ENCODE measurements around the gene NOVA1. TPM values are rescaled to one million over a fixed set of nuclear protein-coding genes. Genes with fewer than 3 reads are reported as not detected.

The NOVA1 gene
- total RNA-seq, 1 experiment from 2014 or later, result not detected

- no TSS peak for BruUV-seq (replicated peaks)
Measured at GRCh38 chr14:26622611-26623010, 24.8 kb upstream of the NOVA1 start.

GRCh38 chr14:26621807-26622560 is 24.2 kb upstream of the NOVA1 start:
- no peak for DNase-seq (ENCODE audit: unreplicated experiment)
- no peaks in the 10 kb centered on the region for H3K36me3 Mint-ChIP-seq (ENCODE audit: insufficient read depth, unreplicated experiment)
- H3K4me3 Mint-ChIP-seq (ENCODE audit: unreplicated experiment), result no peak overlapping the region
- POLR2A ChIA-PET, result no interaction called here
- no TSS peak for BruUV-seq (replicated peaks)
- H3K9me3 Mint-ChIP-seq (ENCODE audit: unreplicated experiment), result no peaks in the 10 kb centered on the region
- CTCF ChIA-PET, result interaction anchor here (0.6 kb wide), 1 partner anchor 935 kb away, joined by 4 read pairs; no protein-coding TSS in a partner anchor
- intact Hi-C loops (cut with micrococcal nuclease), result no loop called here
- no peaks in the 10 kb centered on the region for H3K4me1 Mint-ChIP-seq (ENCODE audit: insufficient read depth, unreplicated experiment)
- no peak for TF ChIP-seq CTCF (IDR thresholded peaks at IDR 0.05; ENCODE audit: unreplicated experiment)
- no peak overlapping the region for H3K27ac Mint-ChIP-seq (ENCODE audit: low read depth, unreplicated experiment)
- no peaks in the 10 kb centered on the region for H3K27me3 Mint-ChIP-seq (ENCODE audit: insufficient read depth, unreplicated experiment)

More at GRCh38 chr14:26622611-26623010, 24.8 kb upstream of the NOVA1 start:
- intact Hi-C loops (cut with micrococcal nuclease), result no loop called here
- no peaks in the 10 kb centered on the region for H3K9me3 Mint-ChIP-seq (ENCODE audit: unreplicated experiment)
- ChIA-PET CTCF (no interaction called here), POLR2A (no interaction called here)
- no peak for DNase-seq (ENCODE audit: unreplicated experiment)
- no peaks in the 10 kb centered on the region for H3K4me1 Mint-ChIP-seq (ENCODE audit: insufficient read depth, unreplicated experiment)
- no peak for TF ChIP-seq CTCF (IDR thresholded peaks at IDR 0.05; ENCODE audit: unreplicated experiment)
- no peaks in the 10 kb centered on the region for H3K36me3 Mint-ChIP-seq (ENCODE audit: insufficient read depth, unreplicated experiment)
- no peak overlapping the region for H3K27ac Mint-ChIP-seq (ENCODE audit: low read depth, unreplicated experiment)
- no peaks in the 10 kb centered on the region for H3K27me3 Mint-ChIP-seq (ENCODE audit: insufficient read depth, unreplicated experiment)
- H3K4me3 Mint-ChIP-seq (ENCODE audit: unreplicated experiment), result no peak overlapping the region

DNA sequence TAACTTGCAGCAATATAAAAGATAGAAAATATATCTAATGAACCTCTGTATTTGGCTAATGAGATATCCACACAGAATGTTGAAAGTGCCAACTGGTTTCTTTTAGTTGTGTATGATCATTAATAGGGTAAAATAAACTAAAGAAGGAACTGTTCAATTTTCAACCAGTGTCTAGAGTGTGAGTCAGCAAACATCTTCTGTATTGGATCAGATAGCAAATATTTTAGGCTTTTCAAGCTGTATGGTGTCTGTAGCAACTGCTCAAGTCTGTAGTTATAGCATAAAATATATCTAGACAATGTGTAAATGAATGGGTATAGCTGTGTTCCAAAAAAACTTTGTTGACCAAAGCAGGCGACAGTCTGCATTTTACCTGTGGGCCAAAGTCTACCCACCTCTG is 23.5 kb upstream of the NOVA1 start:
- intact Hi-C loops (cut with micrococcal nuclease), result no loop called here
- Mint-ChIP-seq H3K4me3 (ENCODE audit: unreplicated experiment) (no peak overlapping the region), H3K36me3 (ENCODE audit: insufficient read depth, unreplicated experiment) (no peaks in the 10 kb centered on the region), H3K9me3 (ENCODE audit: unreplicated experiment) (no peaks in the 10 kb centered on the region), H3K27ac (ENCODE audit: low read depth, unreplicated experiment) (no peak overlapping the region), H3K4me1 (ENCODE audit: insufficient read depth, unreplicated experiment) (no peaks in the 10 kb centered on the region), H3K27me3 (ENCODE audit: insufficient read depth, unreplicated experiment) (no peaks in the 10 kb centered on the region)
- DNase-seq (ENCODE audit: unreplicated experiment), result no peak
- no TSS peak for BruUV-seq (replicated peaks)
- ChIA-PET POLR2A (no interaction called here), CTCF (interaction anchor here (0.6 kb wide), 1 partner anchor 510 kb away, joined by 3 read pairs; no protein-coding TSS in a partner anchor)
- no peak for TF ChIP-seq CTCF (IDR thresholded peaks at IDR 0.05; ENCODE audit: unreplicated experiment)

GRCh38 chr14:26611259-26611658 is 13.4 kb upstream of the NOVA1 start:
- Mint-ChIP-seq H3K9me3 (ENCODE audit: unreplicated experiment) (no peaks in the 10 kb centered on the region), H3K27me3 (ENCODE audit: insufficient read depth, unreplicated experiment) (no peaks in the 10 kb centered on the region), H3K4me3 (ENCODE audit: unreplicated experiment) (no peak overlapping the region), H3K36me3 (ENCODE audit: insufficient read depth, unreplicated experiment) (no peaks in the 10 kb centered on the region), H3K27ac (ENCODE audit: low read depth, unreplicated experiment) (no peak overlapping the region), H3K4me1 (ENCODE audit: insufficient read depth, unreplicated experiment) (no peaks in the 10 kb centered on the region)
- DNase-seq (ENCODE audit: unreplicated experiment), result no peak
- intact Hi-C loops (cut with micrococcal nuclease), result no loop called here
- ChIA-PET POLR2A (no interaction called here), CTCF (interaction anchor here (0.9 kb wide), 1 partner anchor 373 kb away, joined by 4 read pairs; no protein-coding TSS in a partner anchor)
- no TSS peak for BruUV-seq (replicated peaks)
- TF ChIP-seq CTCF (IDR thresholded peaks at IDR 0.05; ENCODE audit: unreplicated experiment), result no peak
